GM23338 (cell line): ENCODE results near the gene WDR75. TPM values are rescaled to one million over a fixed set of nuclear protein-coding genes. Genes with fewer than 3 reads are reported as not detected.

Source experiments
- ATAC-seq: fragments of 200-7000 bp; cut with Tn5 transposase; 3 replicates; pipeline ENCODE4 v1.9.1; 2020
- DNase-seq: peaks from one replicate; pipeline ENCODE4 v3.0.0-alpha.2; 2015; ENCODE audit warnings: low spot score
- H2AFZ ChIP-seq: fragments of 200-600 bp; sonication (generic); 2 replicates; pipeline ENCODE4 v1.8.0; 2016; ENCODE audit warnings: antibody characterized with exemption, mild to moderate bottlenecking, moderate library complexity
- H3F3A ChIP-seq: fragments of 200-600 bp; sonication (generic); replicated peaks from 2 replicates; pipeline ENCODE4 v1.8.0; 2017; ENCODE audit warnings: antibody characterized with exemption, mixed run types, low read depth
- H3K27ac ChIP-seq: fragments of 200-600 bp; sonication (generic); 2 replicates; pipeline ENCODE4 v1.6.1; 2016; ENCODE audit warnings: low read depth
- H3K27me3 ChIP-seq: fragments of 200-600 bp; sonication (generic); 2 replicates; pipeline ENCODE4 v1.8.0; 2016; ENCODE audit warnings: mild to moderate bottlenecking, mixed run types, moderate library complexity; ENCODE audit not compliant: insufficient read depth
- H3K36me3 ChIP-seq: fragments of 200-600 bp; sonication (generic); 2 replicates; pipeline ENCODE4 v1.8.0; 2016; ENCODE audit warnings: mild to moderate bottlenecking; ENCODE audit not compliant: insufficient read depth
- H3K4me1 ChIP-seq: fragments of 200-600 bp; sonication (generic); 2 replicates; pipeline ENCODE4 v1.8.0; 2016; ENCODE audit warnings: mild to moderate bottlenecking, moderate library complexity; ENCODE audit not compliant: insufficient read depth
- H3K4me2 ChIP-seq: fragments of 200-600 bp; sonication (generic); 2 replicates; pipeline ENCODE4 v1.7.1; 2017; ENCODE audit warnings: mixed run types
- H3K4me3 ChIP-seq: fragments of 200-600 bp; sonication (generic); 2 replicates; pipeline ENCODE4 v1.6.1; 2016; ENCODE audit warnings: mixed run types
- H3K79me2 ChIP-seq: fragments of 200-600 bp; sonication (generic); replicated peaks from 2 replicates; pipeline ENCODE4 v1.8.0; 2017; ENCODE audit warnings: mild to moderate bottlenecking; ENCODE audit not compliant: insufficient read depth
- H3K9me2 ChIP-seq: fragments of 200-600 bp; sonication (generic); 2 replicates; pipeline ENCODE4 v1.8.0; 2017; ENCODE audit not compliant: insufficient read depth
- H4K20me1 ChIP-seq: fragments of 200-600 bp; sonication (generic); replicated peaks from 2 replicates; pipeline ENCODE4 v1.8.0; 2017; ENCODE audit warnings: mild to moderate bottlenecking; ENCODE audit not compliant: insufficient read depth
- H3K27ac Mint-ChIP-seq: 2 replicates; pipeline ENCODE4 v1.8.0; 2020; ENCODE audit warnings: inconsistent platforms, mild to moderate bottlenecking, moderate library complexity, mixed read lengths
- H3K27me3 Mint-ChIP-seq: 3 replicates; pipeline ENCODE4 v1.8.0; 2022; ENCODE audit warnings: low read depth, mild to moderate bottlenecking, moderate library complexity, mixed read lengths, inconsistent platforms; ENCODE audit not compliant: insufficient read depth, poor library complexity
- H3K36me3 Mint-ChIP-seq: 3 replicates; pipeline ENCODE4 v1.8.0; 2021; ENCODE audit warnings: low read depth, mild to moderate bottlenecking, inconsistent platforms, moderate library complexity, mixed read lengths
- H3K4me1 Mint-ChIP-seq: 3 replicates; pipeline ENCODE4 v1.8.0; 2020; ENCODE audit warnings: mild to moderate bottlenecking, inconsistent platforms, mixed read lengths
- H3K4me3 Mint-ChIP-seq: 3 replicates; pipeline ENCODE4 v1.8.0; 2021; ENCODE audit warnings: moderate library complexity, mild to moderate bottlenecking, inconsistent platforms, mixed read lengths
- H3K9me3 Mint-ChIP-seq: 3 replicates; pipeline ENCODE4 v1.8.0; 2020; ENCODE audit warnings: moderate library complexity, mild to moderate bottlenecking, inconsistent platforms, mixed read lengths
- CREB1 ChIP-seq: fragments of 250-450 bp; sonication (Bioruptor Pico); IDR thresholded peaks from 2 replicates; pipeline ENCODE4 v1.5.0; 2020; ENCODE audit warnings: low read depth, mild to moderate bottlenecking, moderate library complexity
- CTCF ChIP-seq, 2 experiments: fragments of 200-600 bp in 1 of 2; sonication (generic) in 1 of 2; conservative IDR thresholded peaks; 2 replicates each; pipeline versions ENCODE4 v1.5.1 to v1.6.1; 2016 to 2017; ENCODE audit warnings: antibody characterized with exemption in 2 of 2, low read depth in 2 of 2, mild to moderate bottlenecking in 2 of 2, moderate library complexity in 1 of 2
- EZH2 ChIP-seq: fragments of 200-600 bp; sonication (generic); IDR thresholded peaks from one replicate; pipeline ENCODE4 v1.8.0; 2017; ENCODE audit warnings: antibody characterized with exemption, mild to moderate bottlenecking, low read depth; ENCODE audit not compliant: unreplicated experiment
- EZH2phosphoT487 ChIP-seq: fragments of 200-600 bp; sonication (generic); IDR thresholded peaks from one replicate; pipeline ENCODE4 v1.8.1; 2018; ENCODE audit warnings: antibody characterized with exemption; ENCODE audit not compliant: unreplicated experiment
- JUNB ChIP-seq: IDR thresholded peaks from one replicate; pipeline ENCODE4 v1.6.1; 2016; ENCODE audit warnings: antibody characterized with exemption; ENCODE audit not compliant: unreplicated experiment
- NANOG ChIP-seq: IDR thresholded peaks from 2 replicates; pipeline ENCODE4 v1.6.1; 2016; ENCODE audit warnings: antibody characterized with exemption, borderline replicate concordance
- POLR2AphosphoS5 ChIP-seq: IDR thresholded peaks from 2 replicates; pipeline ENCODE4 v1.6.1; 2016; ENCODE audit warnings: antibody characterized with exemption, low read depth
- ZNF114 ChIP-seq: fragments of 250-450 bp; sonication (Bioruptor Pico); IDR thresholded peaks from 2 replicates; pipeline ENCODE4 v1.5.0; 2020; ENCODE audit warnings: mild to moderate bottlenecking, moderate library complexity
- ZNF331 ChIP-seq: fragments of 250-450 bp; sonication (Bioruptor Pico); IDR thresholded peaks from 2 replicates; pipeline ENCODE4 v1.5.0; 2020; ENCODE audit warnings: low read depth, mild to moderate bottlenecking, moderate library complexity
- polyA plus RNA-seq: library from polyadenylated mRNA; unstranded; fragments of >200 nt; fragmentation: Nextera tagmentation; extraction: Ambion mirVana; gene quantifications from 2 replicates; pipeline ENCODE4 v1.2.1, GENCODE V29; 2016
- total RNA-seq: library from RNA; depleted of rRNA; stranded (reverse); fragments of >200 nt; shearing (Covaris generic); gene quantifications from 2 replicates; pipeline ENCODE4 v1.2.3, GENCODE V29; 2014
- TF ChIP-seq, protein P1 (sequence below): IDR thresholded peaks from one replicate; pipeline ENCODE4 v1.6.1; 2018; ENCODE audit warnings: antibody characterized with exemption; ENCODE audit not compliant: unreplicated experiment

Gene WDR75
- total and polyA plus RNA-seq, 2 experiments from 2014 or later, result 57.2 to 80.9 TPM

DNA sequence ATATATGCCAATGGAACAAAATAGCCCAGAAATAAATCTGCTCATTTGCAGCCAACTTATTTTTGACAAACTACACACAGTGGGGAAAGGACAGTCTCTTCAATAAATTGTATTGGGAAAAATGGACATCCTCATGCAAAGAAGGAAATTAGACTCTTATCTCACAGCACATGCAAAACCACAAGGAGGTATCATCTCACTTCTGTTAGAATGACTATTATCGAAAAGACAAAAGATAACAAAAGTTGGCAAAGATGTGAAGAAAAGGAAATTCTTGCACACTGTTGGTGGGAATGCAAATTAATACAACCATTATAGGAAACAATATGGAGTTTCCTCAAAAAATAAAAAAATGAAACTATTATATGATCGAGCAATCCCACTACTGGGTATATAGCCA, 16.3 kb upstream of the WDR75 start (continued):
- TF ChIP-seq EZH2phosphoT487 (no peak), CREB1 (CRISPR knock-in tag) (no peak), NANOG (no peak), ZNF114 (CRISPR knock-in tag) (no peak), JUNB (no peak)
- TF ChIP-seq, protein P1, sequence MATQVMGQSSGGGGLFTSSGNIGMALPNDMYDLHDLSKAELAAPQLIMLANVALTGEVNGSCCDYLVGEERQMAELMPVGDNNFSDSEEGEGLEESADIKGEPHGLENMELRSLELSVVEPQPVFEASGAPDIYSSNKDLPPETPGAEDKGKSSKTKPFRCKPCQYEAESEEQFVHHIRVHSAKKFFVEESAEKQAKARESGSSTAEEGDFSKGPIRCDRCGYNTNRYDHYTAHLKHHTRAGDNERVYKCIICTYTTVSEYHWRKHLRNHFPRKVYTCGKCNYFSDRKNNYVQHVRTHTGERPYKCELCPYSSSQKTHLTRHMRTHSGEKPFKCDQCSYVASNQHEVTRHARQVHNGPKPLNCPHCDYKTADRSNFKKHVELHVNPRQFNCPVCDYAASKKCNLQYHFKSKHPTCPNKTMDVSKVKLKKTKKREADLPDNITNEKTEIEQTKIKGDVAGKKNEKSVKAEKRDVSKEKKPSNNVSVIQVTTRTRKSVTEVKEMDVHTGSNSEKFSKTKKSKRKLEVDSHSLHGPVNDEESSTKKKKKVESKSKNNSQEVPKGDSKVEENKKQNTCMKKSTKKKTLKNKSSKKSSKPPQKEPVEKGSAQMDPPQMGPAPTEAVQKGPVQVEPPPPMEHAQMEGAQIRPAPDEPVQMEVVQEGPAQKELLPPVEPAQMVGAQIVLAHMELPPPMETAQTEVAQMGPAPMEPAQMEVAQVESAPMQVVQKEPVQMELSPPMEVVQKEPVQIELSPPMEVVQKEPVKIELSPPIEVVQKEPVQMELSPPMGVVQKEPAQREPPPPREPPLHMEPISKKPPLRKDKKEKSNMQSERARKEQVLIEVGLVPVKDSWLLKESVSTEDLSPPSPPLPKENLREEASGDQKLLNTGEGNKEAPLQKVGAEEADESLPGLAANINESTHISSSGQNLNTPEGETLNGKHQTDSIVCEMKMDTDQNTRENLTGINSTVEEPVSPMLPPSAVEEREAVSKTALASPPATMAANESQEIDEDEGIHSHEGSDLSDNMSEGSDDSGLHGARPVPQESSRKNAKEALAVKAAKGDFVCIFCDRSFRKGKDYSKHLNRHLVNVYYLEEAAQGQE, result no peak

DNA sequence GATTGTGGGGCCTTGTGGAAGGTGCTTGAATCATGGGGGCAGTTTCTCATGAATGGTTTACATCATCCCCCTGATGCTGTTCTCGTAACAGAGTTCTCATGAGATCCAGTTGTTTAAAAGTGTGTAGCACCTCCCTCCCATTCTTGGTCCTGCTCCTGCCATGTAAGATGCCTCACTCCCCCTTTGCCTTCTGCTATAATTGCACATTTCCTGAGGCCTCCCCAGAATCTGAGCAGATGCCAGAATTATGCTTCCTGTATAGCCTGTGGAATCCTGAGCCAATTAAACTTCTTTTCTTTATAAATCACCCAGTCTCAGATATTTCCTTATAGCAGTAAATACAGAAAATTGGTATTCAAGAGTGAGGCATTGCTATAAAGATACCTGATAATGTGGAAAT, 15.6 kb upstream of the WDR75 start:
- Histone ChIP-seq H3K4me3 (no peak overlapping the region), H4K20me1 (no peaks in the 10 kb centered on the region), H2AFZ (no peak overlapping the region), H3K27ac (0 out of 2 replicates have a peak overlapping the region, but pooled peaks have one; percentile 63), H3K79me2 (no peaks in the 10 kb centered on the region), H3F3A (no peaks in the 10 kb centered on the region), H3K9me2 (peaks cover 12% of the 10 kb centered on the region; the same call in 1 of the 2 replicates), H3K4me1 (peaks cover 9% of the 10 kb centered on the region), H3K36me3 (0 out of 2 replicates have a peak, but pooled peaks cover 7% of the 10 kb centered on the region), H3K27me3 (no peaks in the 10 kb centered on the region), H3K4me2 (0 out of 2 replicates have a peak overlapping the region, but pooled peaks have one; percentile 25)
- no peak overlapping the region for H3K4me3 Mint-ChIP-seq
- no peak overlapping the region for H3K27ac Mint-ChIP-seq
- H3K9me3 Mint-ChIP-seq, result peaks cover 17% of the 10 kb centered on the region
- H3K36me3 Mint-ChIP-seq, result peaks cover 20% of the 10 kb centered on the region
- peaks cover 1% of the 10 kb centered on the region for H3K27me3 Mint-ChIP-seq
- DNase-seq (no peak), ATAC-seq (no peak)
- peaks cover 11% of the 10 kb centered on the region; the same call in 2 of the 3 replicates for H3K4me1 Mint-ChIP-seq
- TF ChIP-seq CTCF (conservative IDR thresholded peaks at IDR 0.05; ENCODE audit: low read depth in 2 of 2) (no peak), POLR2AphosphoS5 (no peak), ZNF114 (CRISPR knock-in tag) (no peak), JUNB (no peak), ZNF331 (CRISPR knock-in tag) (no peak), EZH2 (no peak)
- TF ChIP-seq, protein P1, result no peak
